OCI-LY1 (cell line): ENCODE measurements around the gene RWDD4.

Experiments used
- H2AFZ ChIP-seq: fragments of 200-600 bp; sonication (generic), shearing (Covaris generic); 2 replicates; pipeline ENCODE4 v1.6.0; 2014; ENCODE audit warnings: antibody characterized with exemption, mild to moderate bottlenecking, low read length
- H3F3A ChIP-seq: fragments of 200-600 bp; sonication (generic), shearing (Covaris generic); 2 replicates; pipeline ENCODE4 v1.6.0; 2014; ENCODE audit warnings: mild to moderate bottlenecking, antibody characterized with exemption, low read length, moderate library complexity; ENCODE audit not compliant: insufficient read depth
- H3K27ac ChIP-seq: fragments of 200-600 bp; sonication (generic); 2 replicates; pipeline ENCODE4 v1.5.1; 2014; ENCODE audit warnings: low read length, mixed run types, mild to moderate bottlenecking, low read depth; ENCODE audit not compliant: poor library complexity, severe bottlenecking
- H3K27me3 ChIP-seq: fragments of 200-600 bp; sonication (generic); 2 replicates; pipeline ENCODE4 v1.6.0; 2014; ENCODE audit warnings: antibody characterized with exemption, mild to moderate bottlenecking, low read length, moderate library complexity; ENCODE audit not compliant: insufficient read depth
- H3K36me3 ChIP-seq: fragments of 200-600 bp; sonication (generic); 2 replicates; pipeline ENCODE4 v1.6.1; 2014; ENCODE audit warnings: mild to moderate bottlenecking, antibody characterized with exemption, low read length, moderate library complexity, mixed read lengths; ENCODE audit not compliant: insufficient read depth
- H3K4me1 ChIP-seq: fragments of 200-600 bp; sonication (generic); 2 replicates; pipeline ENCODE4 v1.5.1; 2014; ENCODE audit warnings: mild to moderate bottlenecking, low read length, moderate library complexity; ENCODE audit not compliant: insufficient read depth, severe bottlenecking
- H3K4me2 ChIP-seq: fragments of 200-600 bp; sonication (generic), shearing (Covaris generic); 2 replicates; pipeline ENCODE4 v1.6.1; 2014; ENCODE audit warnings: low read length
- H3K4me3 ChIP-seq: fragments of 200-600 bp; sonication (generic); 2 replicates; pipeline ENCODE4 v1.5.1; 2014; ENCODE audit warnings: low read length, low read depth, mild to moderate bottlenecking, mixed read lengths; ENCODE audit not compliant: poor library complexity, severe bottlenecking
- H3K79me2 ChIP-seq: fragments of 200-600 bp; shearing (Covaris generic); 2 replicates; pipeline ENCODE4 v1.6.1; 2016; ENCODE audit warnings: mixed run types, low read length, mixed read lengths; ENCODE audit not compliant: insufficient read depth
- H3K9ac ChIP-seq: fragments of 200-600 bp; sonication (generic), shearing (Covaris generic); 2 replicates; pipeline ENCODE4 v1.6.1; 2014; ENCODE audit warnings: mild to moderate bottlenecking, low read length, mixed read lengths
- H3K9me2 ChIP-seq: fragments of 200-600 bp; sonication (generic), shearing (Covaris generic); 2 replicates; pipeline ENCODE4 v1.6.1; 2014; ENCODE audit warnings: low read depth, mild to moderate bottlenecking, low read length, mixed read lengths
- H3K9me3 ChIP-seq: fragments of 200-600 bp; shearing (Covaris generic); 2 replicates; pipeline ENCODE4 v1.6.1; 2014; ENCODE audit warnings: low read length, mixed read lengths
- H4K20me1 ChIP-seq: fragments of 200-600 bp; sonication (generic), shearing (Covaris generic); 2 replicates; pipeline ENCODE4 v1.6.0; 2016; ENCODE audit warnings: mild to moderate bottlenecking, low read length; ENCODE audit not compliant: insufficient read depth
- CTCF ChIP-seq: fragments of 200-600 bp; sonication (generic), shearing (Covaris generic); IDR thresholded peaks from 2 replicates; pipeline ENCODE4 v1.5.1; 2017; ENCODE audit warnings: mild to moderate bottlenecking, antibody characterized with exemption, low read length, moderate library complexity, mixed read lengths
- EZH2 ChIP-seq: fragments of 200-600 bp; sonication (generic), shearing (Covaris generic); IDR thresholded peaks from 2 replicates; pipeline ENCODE4 v1.8.0; 2017; ENCODE audit warnings: borderline replicate concordance, mixed run types, mild to moderate bottlenecking, antibody characterized with exemption, low read length, moderate library complexity, mixed read lengths

RWDD4 gene

DNA sequence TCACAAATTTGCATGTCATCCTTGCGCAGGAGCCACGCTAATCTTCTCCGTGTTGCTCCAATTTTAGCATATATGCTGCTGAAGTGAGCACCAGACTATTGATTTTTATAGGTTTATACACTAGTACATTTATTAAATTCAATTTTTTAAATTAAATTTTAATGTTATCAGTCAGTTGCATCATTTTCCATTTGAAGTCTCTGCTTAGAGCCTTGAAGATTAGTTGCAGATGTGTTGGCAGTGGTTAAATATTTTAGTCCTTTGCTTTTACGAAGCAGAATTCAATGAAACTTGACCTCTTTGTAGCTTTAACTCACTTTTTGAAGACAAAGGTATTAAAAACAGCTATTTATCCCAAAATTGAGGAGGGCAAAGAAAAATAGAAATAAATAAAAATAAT, 16.6 kb upstream of the RWDD4 start:
- H3K79me2 ChIP-seq = no peaks in the 10 kb centered on the region
- H3F3A ChIP-seq = no peaks in the 10 kb centered on the region
- no peak overlapping the region for H3K4me2 ChIP-seq
- H3K9me3 ChIP-seq = no peaks in the 10 kb centered on the region
- TF ChIP-seq EZH2 (no peak), CTCF (no peak)
- H3K36me3 ChIP-seq = peaks cover 65% of the 10 kb centered on the region
- no peak overlapping the region for H3K27ac ChIP-seq
- no peaks in the 10 kb centered on the region for H3K27me3 ChIP-seq
- H3K4me1 ChIP-seq = no peaks in the 10 kb centered on the region
- H3K9ac ChIP-seq = no peak overlapping the region
- no peaks in the 10 kb centered on the region for H4K20me1 ChIP-seq
- H3K9me2 ChIP-seq = no peaks in the 10 kb centered on the region
- no peak overlapping the region for H3K4me3 ChIP-seq
- H2AFZ ChIP-seq = no peak overlapping the region

DNA sequence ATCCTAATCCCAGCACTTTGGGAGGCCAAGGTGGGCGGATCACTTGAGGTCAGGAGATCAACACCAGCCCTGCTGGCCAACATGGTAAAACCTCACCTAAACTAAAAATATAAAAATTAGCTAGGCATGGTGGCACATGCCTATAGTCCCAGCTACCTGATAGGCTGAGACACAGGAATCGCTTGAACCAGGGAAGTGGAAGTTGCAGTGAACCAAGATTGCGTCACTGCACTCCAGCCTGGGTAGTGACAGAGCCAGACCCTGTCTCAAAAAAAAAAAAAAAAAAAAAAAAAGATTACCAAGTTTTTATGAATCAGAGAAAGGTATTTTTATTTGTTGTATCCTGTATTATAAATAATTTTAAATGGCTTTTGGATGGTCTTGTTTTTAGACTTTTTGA, 15.2 kb upstream of the RWDD4 start:
- TF ChIP-seq EZH2 (no peak), CTCF (no peak)
- no peaks in the 10 kb centered on the region for H3K27me3 ChIP-seq
- no peaks in the 10 kb centered on the region for H3F3A ChIP-seq
- H3K9me3 ChIP-seq = no peaks in the 10 kb centered on the region
- no peak overlapping the region for H3K4me3 ChIP-seq
- no peaks in the 10 kb centered on the region for H3K4me1 ChIP-seq
- H3K9me2 ChIP-seq = no peaks in the 10 kb centered on the region
- no peaks in the 10 kb centered on the region for H4K20me1 ChIP-seq
- no peak overlapping the region for H3K4me2 ChIP-seq
- no peak overlapping the region for H2AFZ ChIP-seq
- H3K36me3 ChIP-seq = peaks cover 66% of the 10 kb centered on the region
- H3K9ac ChIP-seq = no peak overlapping the region
- no peak overlapping the region for H3K27ac ChIP-seq
- no peaks in the 10 kb centered on the region for H3K79me2 ChIP-seq

- no peak for TF ChIP-seq CTCF
- TF ChIP-seq EZH2 = no peak
- Histone ChIP-seq H3K9ac (no peak overlapping the region), H3K4me3 (no peak overlapping the region), H3K27ac (no peak overlapping the region), H4K20me1 (no peaks in the 10 kb centered on the region), H3K36me3 (peaks cover 67% of the 10 kb centered on the region), H3K4me1 (no peaks in the 10 kb centered on the region), H2AFZ (no peak overlapping the region), H3K27me3 (no peaks in the 10 kb centered on the region), H3F3A (no peaks in the 10 kb centered on the region), H3K4me2 (no peak overlapping the region), H3K9me3 (no peaks in the 10 kb centered on the region), H3K79me2 (no peaks in the 10 kb centered on the region), H3K9me2 (no peaks in the 10 kb centered on the region)
Observed at GRCh38 chr4:183670960-183671555, 12.1 kb upstream of the RWDD4 start.
